Chondrocyte (in vitro differentiated cells): ENCODE measurements around the gene OR6B1. TPM values are rescaled to one million over a fixed set of nuclear protein-coding genes. Genes with fewer than 3 reads are reported as not detected.
"Not testable (repeated sequence)": the region's sequence is repeated elsewhere in the genome, so short reads cannot be mapped to it uniquely, and the experiment has no call there.

ENCODE experiments used
- DNase-seq: peaks from one replicate; pipeline ENCODE4 v3.0.0; 2021; ENCODE audit warnings: mixed read lengths, low spot score
- H3K27ac Mint-ChIP-seq: one replicate; pipeline ENCODE4 v1.8.0; 2021; ENCODE audit warnings: mild to moderate bottlenecking, moderate library complexity, mixed read lengths; ENCODE audit not compliant: unreplicated experiment
- H3K27me3 Mint-ChIP-seq: 2 replicates; pipeline ENCODE4 v1.8.0; 2021; ENCODE audit warnings: low read depth, mixed read lengths
- H3K36me3 Mint-ChIP-seq: 2 replicates; pipeline ENCODE4 v1.8.0; 2021; ENCODE audit warnings: low read depth, mixed read lengths
- H3K4me1 Mint-ChIP-seq: 2 replicates; pipeline ENCODE4 v1.8.0; 2021; ENCODE audit warnings: low read depth, mild to moderate bottlenecking, mixed read lengths
- H3K4me3 Mint-ChIP-seq: one replicate; pipeline ENCODE4 v1.8.0; 2021; ENCODE audit warnings: mild to moderate bottlenecking, moderate library complexity, mixed read lengths; ENCODE audit not compliant: unreplicated experiment
- H3K9me3 Mint-ChIP-seq: 2 replicates; pipeline ENCODE4 v1.8.0; 2021; ENCODE audit warnings: low read depth, mixed read lengths
- total RNA-seq: library from RNA; stranded (reverse); gene quantifications from 3 replicates; pipeline ENCODE4 v1.2.1, GENCODE V29; 2021
- TF ChIP-seq, protein P1 (sequence below): fragments of 200-600 bp; sonication (generic); IDR thresholded peaks from 2 replicates; pipeline ENCODE4 v1.5.0; 2021; ENCODE audit warnings: antibody characterized with exemption, mild to moderate bottlenecking, moderate library complexity

The OR6B1 gene
- total RNA-seq, 1 donor from 2014 or later, result not detected

DNA sequence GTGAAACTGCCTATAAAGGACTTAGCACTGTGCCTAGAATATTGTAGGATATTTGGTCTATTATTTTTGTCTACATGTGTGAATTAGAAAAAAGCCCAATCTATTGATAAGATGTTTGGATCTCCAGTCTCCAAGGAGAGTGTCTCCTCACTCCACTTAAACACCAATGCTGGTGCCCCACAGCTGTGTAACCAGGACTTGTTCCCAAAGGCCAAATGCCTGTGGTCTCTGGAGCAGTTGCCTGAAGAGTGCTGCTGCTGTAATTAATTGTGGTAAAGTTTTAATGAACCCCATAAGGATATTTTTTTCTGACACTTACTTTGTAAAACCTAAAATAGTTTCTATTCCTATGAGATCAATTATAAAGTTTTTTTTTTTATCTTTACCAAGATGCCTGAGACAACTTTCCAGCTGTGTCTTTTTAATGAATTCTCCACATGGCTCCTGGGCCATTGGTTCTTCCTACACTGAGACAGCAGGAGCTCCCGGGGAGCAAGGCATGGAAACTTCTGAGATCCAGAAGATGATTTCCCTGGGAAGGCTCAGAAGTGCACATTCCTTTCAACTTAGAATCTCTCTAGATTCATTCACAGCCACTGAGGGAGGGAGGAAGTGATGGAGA is 37.4 kb downstream of the OR6B1 start:
- TF ChIP-seq, protein P1, sequence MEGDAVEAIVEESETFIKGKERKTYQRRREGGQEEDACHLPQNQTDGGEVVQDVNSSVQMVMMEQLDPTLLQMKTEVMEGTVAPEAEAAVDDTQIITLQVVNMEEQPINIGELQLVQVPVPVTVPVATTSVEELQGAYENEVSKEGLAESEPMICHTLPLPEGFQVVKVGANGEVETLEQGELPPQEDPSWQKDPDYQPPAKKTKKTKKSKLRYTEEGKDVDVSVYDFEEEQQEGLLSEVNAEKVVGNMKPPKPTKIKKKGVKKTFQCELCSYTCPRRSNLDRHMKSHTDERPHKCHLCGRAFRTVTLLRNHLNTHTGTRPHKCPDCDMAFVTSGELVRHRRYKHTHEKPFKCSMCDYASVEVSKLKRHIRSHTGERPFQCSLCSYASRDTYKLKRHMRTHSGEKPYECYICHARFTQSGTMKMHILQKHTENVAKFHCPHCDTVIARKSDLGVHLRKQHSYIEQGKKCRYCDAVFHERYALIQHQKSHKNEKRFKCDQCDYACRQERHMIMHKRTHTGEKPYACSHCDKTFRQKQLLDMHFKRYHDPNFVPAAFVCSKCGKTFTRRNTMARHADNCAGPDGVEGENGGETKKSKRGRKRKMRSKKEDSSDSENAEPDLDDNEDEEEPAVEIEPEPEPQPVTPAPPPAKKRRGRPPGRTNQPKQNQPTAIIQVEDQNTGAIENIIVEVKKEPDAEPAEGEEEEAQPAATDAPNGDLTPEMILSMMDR, result no peak
- peaks cover 5% of the 10 kb centered on the region for H3K4me1 Mint-ChIP-seq
- peaks cover 32% of the 10 kb centered on the region for H3K27me3 Mint-ChIP-seq
- no peaks in the 10 kb centered on the region for H3K9me3 Mint-ChIP-seq
- no peak overlapping the region for H3K27ac Mint-ChIP-seq
- no peaks in the 10 kb centered on the region for H3K36me3 Mint-ChIP-seq
- no peak for DNase-seq
- no peak overlapping the region for H3K4me3 Mint-ChIP-seq

- no peaks in the 10 kb centered on the region for H3K9me3 Mint-ChIP-seq
- H3K4me1 Mint-ChIP-seq, result peaks cover 5% of the 10 kb centered on the region
- TF ChIP-seq, protein P1, result no peak
- no peaks in the 10 kb centered on the region for H3K36me3 Mint-ChIP-seq
- no peak overlapping the region for H3K27ac Mint-ChIP-seq
- DNase-seq, result no peak
- H3K27me3 Mint-ChIP-seq, result peaks cover 29% of the 10 kb centered on the region
- no peak overlapping the region for H3K4me3 Mint-ChIP-seq
Observed at GRCh38 chr7:144038887-144039286, 38.8 kb downstream of the OR6B1 start.

DNA sequence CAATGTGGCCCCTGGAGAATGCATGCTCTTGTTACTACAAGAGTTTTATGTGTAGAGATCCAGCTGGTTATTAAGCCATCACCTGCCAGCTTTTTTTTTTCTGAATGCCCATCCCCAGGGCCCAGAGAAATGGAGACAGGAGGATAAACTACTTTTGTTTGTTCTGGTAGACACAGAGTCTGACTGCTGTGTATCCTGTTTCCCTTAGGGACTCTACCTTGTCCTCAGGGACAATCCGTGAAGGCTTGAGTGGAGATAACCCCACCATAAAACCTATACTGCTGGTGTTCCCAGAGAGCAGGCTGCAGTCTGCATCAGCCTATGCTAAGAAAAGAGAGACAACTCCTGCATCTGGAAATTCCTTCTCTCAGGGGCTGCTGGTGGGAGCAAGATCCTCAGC is 48.5 kb downstream of the OR6B1 start, which contains the start of gene OR2A5:
TSS of gene OR2A5 (plus strand) at position 301 of the 400 bp plus-strand sequence. CDS start 1,454 bp downstream, outside the sequence.
- Mint-ChIP-seq H3K9me3 (no peaks in the 10 kb centered on the region), H3K36me3 (no peaks in the 10 kb centered on the region), H3K27ac (no peak within 1 kb of the TSS), H3K4me3 (no peak within 1 kb of the TSS), H3K4me1 (no peaks in the 10 kb centered on the region), H3K27me3 (peaks cover 31% of the 10 kb centered on the region)
- no peak for DNase-seq
- TF ChIP-seq, protein P1, result no peak

GRCh38 chr7:144049491-144049890 is 49.4 kb downstream of the OR6B1 start:
- Mint-ChIP-seq H3K27me3 (peaks cover 38% of the 10 kb centered on the region), H3K36me3 (no peaks in the 10 kb centered on the region), H3K9me3 (peaks cover 2% of the 10 kb centered on the region), H3K27ac (no peak overlapping the region), H3K4me1 (no peaks in the 10 kb centered on the region), H3K4me3 (no peak overlapping the region)
- no peak for DNase-seq
- TF ChIP-seq, protein P1, result no peak

DNA sequence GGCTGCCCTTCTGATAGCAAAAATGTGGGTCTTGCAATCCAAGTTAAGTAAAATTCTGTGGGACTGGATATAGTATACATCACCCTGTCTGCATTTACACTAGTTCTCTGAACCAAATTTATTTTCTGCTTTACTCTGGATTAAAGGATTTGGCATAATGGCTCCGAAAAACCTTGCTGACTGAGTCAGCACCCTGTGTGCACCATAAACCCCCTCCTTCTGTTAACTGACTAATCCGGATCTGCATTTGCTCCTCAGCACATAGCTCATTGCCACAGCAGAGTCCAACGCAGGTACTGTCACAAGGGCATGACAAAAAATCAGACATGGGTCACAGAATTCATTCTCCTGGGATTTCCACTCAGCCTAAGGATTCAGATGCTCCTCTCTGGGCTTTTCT is 50.0 kb downstream of the OR6B1 start:
- Mint-ChIP-seq H3K27ac (no peak overlapping the region), H3K36me3 (no peaks in the 10 kb centered on the region), H3K27me3 (peaks cover 39% of the 10 kb centered on the region), H3K4me3 (no peak overlapping the region), H3K4me1 (no peaks in the 10 kb centered on the region), H3K9me3 (peaks cover 2% of the 10 kb centered on the region)
- TF ChIP-seq, protein P1, result no peak
- DNase-seq, result no peak

DNA sequence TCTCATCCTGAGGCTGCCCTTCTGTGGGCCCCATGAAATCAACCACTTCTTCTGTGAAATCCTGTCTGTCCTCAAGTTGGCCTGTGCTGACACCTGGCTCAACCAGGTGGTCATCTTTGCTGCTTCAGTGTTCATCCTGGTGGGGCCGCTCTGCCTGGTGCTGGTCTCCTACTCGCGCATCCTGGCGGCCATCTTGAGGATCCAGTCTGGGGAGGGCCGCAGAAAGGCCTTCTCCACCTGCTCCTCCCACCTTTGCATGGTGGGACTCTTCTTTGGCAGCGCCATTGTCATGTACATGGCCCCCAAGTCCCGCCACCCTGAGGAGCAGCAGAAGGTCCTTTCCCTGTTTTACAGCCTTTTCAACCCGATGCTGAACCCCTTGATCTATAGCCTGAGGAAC is 50.8 kb downstream of the OR6B1 start:
- not testable (repeated sequence) for H3K27ac Mint-ChIP-seq, H3K9me3 Mint-ChIP-seq, DNase-seq, H3K4me3 Mint-ChIP-seq, H3K36me3 Mint-ChIP-seq, H3K4me1 Mint-ChIP-seq
- peaks cover 40% of the 10 kb centered on the region for H3K27me3 Mint-ChIP-seq
